Suppressor macrophage treated with lipopolysaccharide for 1 hour (primary cell): Measurements from ENCODE around the gene SERPINE2.

ENCODE experiments used
- DNase-seq, 3 donors: peaks; one replicate each; pipeline ENCODE4 v3.0.0-alpha.2; 2020 to 2022

Gene SERPINE2

GRCh38 chr2:223939438-223939837 is 99.6 kb downstream of the SERPINE2 start:
- DNase-seq, result peak; percentile 80 to 91 (median 86)

DNA sequence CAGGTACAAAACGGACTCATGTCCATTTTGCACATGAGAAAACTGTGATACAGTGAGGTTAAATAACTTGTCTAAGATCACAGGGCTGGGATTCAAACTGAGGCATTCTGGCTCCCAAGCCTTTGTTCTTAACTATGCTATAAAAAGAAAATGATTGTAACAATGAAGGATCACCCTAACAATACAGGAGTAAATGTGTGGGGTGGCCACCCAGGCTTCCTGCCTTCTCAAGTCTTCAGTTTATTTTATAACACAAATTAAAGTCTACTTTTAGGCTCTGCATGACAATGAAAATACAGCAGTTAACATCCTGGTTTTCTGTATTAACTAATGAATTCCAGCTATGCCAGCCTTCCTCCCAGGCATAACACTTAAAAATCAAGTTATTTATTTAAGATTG is 101.6 kb downstream of the SERPINE2 start:
- no peak for DNase-seq

DNA sequence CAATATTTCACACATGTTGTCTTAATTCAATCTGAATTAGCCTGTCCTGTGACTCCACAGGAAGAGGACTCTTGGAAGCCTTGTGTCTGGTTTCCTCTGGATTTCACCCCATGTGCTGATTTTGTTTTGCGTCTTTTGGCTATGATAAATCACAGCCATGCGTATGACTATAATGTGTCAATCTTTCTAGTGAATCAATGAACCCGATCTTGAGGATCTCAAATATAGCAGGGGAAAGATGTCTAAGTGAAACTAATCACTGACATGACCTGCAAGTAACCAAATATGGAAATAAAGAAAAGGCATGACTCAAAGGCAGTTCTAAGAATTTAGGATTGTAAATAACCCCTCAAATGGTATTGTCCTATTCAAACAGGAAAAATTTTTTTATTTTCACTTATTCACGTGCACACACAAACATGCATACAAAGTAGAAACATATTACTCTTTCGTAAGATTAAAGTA is 102.2 kb downstream of the SERPINE2 start:
- DNase-seq, result peak in 1 of 3 donors; percentile 44

DNA sequence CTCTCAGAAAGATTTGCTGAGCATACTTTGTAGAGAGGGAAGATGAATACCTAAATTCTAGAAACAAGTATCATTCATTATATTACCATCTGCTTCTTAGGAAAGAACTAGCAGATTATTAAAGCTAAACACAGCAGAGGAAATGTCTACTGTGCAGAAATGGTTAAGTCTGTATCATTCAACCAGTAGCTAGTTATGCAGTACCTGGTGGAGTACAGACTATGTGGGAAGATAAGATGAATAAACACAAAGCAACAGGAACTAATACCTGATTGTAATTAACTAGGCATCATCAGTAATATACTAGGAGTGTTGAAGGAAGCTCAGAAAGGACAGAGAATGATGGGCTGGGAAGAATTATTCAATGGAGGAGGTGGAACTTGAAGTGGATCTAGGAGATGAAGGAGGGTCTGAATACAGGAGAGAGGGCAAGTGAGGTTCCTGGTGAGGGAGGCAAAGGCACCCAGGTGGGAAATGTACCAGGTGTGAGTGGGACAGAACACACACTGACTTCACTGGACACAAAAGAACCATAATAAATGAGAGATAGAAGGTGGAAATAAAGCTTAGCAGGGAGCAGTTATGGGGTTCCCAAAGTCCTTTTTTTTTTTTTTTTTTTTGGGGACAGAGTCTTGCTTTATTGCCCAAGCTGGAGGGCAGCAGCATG is 103.5 kb downstream of the SERPINE2 start:
- DNase-seq, result no peak

DNA sequence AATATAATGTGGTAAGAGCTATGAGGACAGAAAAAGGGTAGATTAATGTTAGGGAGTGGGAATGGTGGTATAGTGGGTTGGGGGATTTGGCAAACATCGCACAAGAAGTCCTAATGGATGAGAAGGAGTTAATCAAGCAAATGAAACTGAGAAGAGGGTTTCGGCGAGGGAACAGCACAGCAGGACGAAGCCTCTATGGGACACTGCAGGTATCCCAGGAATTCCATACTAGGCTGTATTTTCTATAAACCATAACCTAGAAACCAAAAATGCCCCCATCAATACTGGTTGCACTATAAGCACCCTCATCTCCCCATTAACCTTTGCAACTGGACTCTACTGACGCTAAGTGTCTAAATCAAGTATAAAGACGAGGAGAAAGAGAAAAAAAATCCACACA is 104.2 kb downstream of the SERPINE2 start:
- DNase-seq, result no peak

GRCh38 chr2:223932816-223933800 is 106.0 kb downstream of the SERPINE2 start:
- DNase-seq, result no peak

DNA sequence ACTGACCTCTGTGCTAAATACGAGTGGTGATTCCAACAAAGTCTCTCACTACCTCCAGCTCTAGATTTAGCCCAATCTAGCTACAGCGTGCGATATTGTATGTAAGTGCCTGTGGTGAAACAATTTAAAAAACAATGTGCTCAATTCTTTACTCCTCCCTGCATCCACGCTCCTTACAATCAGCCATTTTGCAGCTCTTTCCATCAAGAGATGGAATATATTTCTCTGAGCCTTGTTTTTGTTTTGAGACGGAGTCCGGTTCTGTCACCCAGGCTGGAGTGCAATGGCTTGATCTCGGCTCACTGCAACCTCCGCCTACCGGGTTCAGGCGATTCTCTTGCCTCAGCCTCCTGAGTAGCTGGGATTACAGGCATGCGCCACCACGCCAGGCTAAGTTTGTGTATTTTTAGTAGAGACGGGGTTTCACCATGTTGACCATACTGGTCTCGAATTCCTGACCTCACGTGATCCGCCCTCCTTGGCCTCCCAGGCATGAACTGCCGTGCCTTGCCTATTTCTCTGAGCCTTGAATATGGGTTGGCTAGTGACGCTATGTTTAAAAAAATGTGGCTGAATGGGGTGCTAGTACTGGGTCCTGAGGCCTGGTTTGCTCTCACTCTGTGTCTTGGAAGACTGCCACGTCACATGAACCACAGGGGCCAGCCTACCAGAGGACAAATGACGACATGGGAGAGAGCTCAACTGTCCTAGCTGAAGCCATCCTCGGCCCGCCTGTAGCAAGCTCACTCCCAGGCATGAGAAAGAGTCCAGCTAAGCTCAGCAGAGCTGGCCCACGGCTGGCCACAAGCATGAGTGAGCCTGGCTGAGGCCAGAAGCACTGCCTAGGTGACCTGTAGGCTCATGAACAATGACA is 108.7 kb downstream of the SERPINE2 start:
- peak; percentile 68 to 79 (median 78) for DNase-seq

DNA sequence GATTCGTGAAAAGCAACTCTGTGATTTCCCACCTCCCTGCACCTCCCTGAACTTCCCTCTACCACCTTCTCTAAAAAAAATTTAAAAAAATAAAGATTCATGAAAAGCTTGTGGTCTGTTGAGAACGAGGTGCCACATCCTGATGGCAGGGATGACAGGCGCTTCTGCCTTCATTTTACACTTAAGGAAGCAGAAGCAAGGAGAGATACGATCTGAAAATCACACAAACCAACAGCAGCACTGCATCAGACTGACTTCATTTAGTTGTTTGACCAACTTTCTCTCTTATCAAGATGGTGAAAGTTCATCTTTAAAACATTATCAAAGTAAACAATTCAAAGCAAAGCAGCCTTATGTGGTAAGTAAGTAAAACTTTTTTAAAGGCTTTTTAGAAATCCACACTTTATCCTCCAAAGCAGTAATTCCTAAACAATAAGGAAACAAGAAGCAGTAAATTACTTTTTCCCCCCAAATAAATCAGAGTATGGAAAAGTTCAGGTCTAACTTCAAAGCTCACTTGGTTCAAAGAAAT is 109.4 kb downstream of the SERPINE2 start:
- peak in 1 of 3 donors; percentile 45 for DNase-seq

GRCh38 chr2:223928113-223929006 is 110.7 kb downstream of the SERPINE2 start:
- DNase-seq, result no peak

GRCh38 chr2:223925106-223925505 is 114.0 kb downstream of the SERPINE2 start:
- DNase-seq, result peak in 2 of 3 donors; percentile 50 to 52
